GM20431 (cell line): ENCODE data around the gene GABBR1.

Source experiments
- in situ Hi-C: fragments of 300-500 bp; cut with MseI, MboI; formaldehyde crosslinking; loops from one replicate; pipeline ENCODE4 v1.15.0; 2020; ENCODE audit warnings: low sequenced_read_pairs; ENCODE audit not compliant: unreplicated experiment

The GABBR1 gene

DNA sequence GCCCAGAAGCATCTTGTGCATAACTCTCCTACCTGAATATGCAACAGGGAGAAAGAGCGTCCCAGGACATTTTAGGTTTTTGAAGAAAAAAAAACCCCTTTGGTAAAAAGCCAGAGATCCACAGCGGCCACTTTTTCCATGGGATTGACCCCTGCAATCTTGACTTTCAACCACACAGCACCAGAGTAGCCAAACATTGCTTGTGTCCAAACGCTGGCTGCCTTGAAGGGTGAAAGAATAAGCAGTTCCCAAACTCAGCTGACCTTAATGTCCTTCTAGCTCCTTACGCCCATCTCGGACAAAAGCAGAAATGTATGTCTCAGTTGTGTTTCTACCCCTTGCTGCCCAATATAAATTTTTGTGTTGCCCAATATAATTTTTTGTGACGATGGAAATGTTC lies 22.7 kb upstream of the GABBR1 start:
- in situ Hi-C loops: no loop called here

DNA sequence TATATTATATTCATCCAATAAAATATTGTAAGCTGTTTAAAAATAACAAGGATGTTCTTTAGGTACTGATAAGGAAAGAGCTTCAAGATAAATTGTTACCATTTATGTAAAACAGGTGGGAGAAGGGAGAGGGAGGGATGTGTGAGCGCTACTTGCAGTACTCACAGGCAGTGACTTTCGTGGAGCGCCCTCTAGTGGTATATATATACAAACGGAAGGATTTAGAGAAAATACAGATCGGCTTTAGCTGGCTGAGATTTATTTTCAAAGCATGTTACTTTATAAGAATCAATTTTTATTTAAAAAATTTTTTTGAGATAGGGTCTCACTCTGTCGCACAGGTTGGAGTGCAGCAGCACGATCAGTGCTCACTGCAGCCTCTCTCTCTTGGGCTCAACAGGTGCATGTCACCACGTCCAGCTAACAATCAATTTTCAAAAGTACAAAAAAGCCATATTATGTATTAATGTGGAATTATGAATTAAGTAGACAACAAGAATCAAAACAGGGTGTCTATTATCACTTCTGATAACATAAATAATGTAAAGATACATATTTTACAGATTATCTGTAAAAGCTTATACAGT lies 20.6 kb upstream of the GABBR1 start:
- in situ Hi-C loops: no loop called here

DNA sequence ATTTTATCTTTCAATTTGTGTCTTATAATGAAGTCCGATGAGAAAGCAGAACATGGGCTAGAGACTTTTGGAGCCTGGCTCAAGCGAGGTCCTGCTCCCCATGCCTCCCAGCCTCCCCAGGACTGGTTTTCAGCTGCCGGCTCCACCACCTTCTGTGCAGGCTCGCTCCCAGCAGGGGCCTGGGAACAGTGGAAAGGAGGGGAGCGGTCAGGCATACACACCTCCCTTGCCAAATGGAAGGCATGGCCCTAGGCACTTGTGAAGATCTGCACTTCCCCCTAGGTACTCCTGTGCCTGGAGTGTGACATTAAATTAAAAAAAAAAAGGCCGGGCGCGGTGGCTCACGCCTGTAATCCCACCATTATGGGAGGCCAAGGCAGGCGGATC lies 19.2 kb upstream of the GABBR1 start:
- in situ Hi-C loops: no loop called here

DNA sequence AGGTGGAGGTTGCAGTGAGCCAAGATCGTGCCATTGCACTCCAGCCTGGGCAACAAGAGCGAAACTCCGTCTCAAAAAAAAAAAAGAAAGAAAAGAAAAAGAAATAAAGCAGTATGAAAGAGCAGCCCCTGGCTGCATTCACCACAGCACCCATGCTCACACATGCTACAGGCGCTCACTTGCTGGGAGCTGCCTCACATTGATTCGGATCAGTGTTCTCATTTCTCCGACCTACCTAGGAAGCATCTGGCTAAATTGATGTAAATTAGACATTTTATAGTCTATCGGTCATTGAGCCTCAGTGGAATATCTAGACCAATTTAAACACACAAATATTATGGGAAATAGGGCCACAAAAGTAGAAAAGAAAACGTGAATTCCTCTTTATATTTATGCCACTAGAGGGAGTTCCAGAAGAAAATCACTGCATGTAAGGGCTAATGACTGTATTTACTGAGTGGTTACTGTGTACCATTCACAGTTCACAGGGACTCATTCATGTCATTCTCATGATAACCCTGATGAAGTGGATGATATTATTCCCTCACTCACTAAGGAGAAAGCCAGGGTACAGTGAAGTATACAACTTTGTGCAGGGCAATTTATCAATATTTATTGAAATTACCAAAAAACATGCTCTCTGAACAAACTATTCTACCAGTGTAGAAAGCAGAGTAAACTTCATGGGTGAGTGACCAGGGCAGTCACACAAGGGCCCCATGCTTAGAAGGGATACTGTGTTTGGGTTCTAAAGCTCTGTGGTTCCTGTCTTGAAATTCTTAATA lies 18.6 kb upstream of the GABBR1 start:
- in situ Hi-C loops: no loop called here

DNA sequence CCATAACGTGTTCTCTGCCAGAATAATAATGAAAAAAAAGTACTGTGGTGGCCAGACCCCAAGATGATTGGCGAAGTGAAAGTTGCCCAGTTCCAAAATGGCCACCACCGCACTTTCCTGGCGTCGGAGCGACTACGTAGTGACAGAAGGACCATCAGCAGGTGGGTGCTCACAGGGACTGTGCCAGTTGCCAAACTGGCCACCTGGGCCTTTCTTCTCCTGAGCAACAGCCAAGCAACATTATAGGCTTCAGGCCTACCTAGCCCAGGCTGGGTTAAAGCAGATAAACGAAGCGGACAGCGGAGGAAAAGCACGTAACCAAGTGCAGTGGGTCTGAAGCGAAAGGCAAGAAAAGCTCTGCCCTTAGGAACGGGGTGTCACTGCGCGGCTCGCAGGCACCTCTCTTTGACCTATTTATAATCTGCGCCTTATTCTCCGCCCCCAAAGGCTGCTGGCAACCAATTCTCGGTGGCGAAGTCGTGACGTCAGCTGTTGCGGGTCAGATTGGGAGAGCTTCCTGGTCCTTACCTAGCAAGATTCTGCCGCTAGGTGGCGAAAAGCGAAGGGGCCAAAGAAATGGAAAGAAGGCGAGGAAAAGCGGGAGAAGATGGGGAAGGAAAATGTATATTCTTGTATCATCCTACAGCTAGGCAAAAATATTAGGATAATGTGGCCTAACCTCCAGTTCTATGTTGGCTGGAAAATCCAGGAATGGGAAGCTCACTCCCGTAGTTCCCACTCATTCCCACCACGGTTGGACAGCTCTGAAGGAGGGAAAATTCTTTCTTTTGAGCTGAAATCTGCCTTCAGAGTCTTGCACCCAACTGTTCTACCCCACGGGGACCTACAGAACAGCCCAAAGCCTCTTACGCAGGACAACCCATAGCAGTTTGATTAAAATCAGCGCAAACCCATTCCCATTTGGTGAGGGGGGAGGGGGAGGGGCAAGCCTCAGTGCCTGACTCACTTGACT lies 17.0 kb upstream of the GABBR1 start:
- in situ Hi-C loops: no loop called here

DNA sequence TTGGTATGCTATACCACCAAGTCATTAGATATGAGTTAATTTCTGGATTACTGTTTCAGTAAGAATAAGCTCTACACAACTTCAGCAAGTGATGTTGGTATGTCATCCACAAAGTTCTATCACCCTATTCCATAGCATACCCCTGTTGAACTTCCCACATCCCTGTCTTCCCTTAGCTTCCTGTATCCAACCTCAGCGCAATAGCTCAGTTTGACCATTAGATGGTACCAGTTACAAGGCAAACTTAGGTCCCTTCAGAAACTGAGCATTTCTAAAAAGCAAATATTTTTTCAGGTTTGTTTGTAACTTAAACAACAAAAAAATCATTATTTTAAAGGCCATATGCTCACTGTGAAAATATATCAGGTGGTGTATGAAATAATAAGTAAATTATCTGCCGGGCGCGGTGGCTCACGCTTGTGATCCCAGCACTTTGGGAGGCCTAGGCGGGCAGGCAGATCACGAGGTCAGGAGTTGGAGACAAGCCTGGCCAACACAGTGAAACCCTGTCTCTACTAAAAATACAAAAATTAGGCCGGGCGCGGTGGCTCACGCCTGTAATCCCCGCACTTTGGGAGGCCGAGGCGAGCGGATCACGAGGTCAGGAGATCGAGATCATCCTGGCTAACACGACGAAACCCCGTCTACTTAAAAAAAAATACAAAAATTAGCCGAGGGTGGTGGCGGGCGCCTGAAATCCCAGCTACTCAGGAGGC lies 15.1 kb upstream of the GABBR1 start:
- in situ Hi-C loops: no loop called here

DNA sequence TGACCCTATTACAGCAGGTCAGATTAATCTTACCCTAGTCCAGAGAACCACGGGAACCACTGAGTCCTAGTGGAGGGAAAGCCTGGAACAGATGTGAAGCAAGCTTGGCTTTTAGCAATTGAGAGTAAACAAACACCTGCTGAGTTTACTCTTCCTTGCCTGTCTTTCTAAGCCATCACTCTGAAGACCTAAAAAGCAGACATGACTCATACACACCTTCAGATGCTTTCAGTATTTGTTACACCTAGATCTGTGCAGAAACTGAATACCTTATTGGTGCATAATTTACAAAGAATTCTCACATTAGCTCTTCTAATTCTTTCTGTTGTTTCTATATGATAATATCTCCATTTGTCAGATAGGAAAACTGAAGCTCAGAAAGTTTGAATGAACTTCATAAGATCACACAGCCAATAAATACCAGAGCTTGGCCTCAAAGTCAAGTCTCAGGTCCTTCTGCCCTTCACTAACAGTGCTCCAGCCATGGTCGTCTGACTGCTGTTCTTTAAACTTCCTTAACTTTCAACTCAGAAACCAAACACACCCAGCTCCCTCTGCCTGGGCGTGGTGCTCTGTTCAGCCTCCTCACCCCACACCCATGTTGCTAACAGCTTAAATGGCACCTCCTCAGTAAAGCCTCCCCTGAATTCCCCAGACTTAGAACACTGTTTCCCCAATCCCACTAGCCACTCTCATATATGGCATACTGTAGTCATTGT lies 8.6 kb upstream of the GABBR1 start:
- in situ Hi-C loops: no loop called here

DNA sequence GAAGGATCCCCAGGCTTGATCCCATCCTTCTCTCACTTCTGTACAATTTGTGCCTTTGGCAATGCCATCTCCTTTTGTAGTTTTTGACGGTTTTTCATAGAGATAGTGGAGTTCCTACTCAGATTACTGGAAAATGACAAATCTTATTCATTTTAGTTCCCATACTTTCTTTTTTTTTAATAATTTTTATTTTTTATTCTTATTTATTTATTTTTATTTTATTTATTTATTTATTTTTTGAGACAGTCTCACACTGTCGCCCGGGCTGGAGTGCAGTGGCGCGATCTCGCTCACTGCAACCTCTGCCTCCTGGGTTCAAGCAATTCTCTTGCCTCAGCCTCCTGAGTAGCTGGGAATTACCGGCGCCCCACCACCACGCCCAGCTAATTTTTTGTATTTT lies 4.3 kb upstream of the GABBR1 start:
- in situ Hi-C loops: no loop called here

DNA sequence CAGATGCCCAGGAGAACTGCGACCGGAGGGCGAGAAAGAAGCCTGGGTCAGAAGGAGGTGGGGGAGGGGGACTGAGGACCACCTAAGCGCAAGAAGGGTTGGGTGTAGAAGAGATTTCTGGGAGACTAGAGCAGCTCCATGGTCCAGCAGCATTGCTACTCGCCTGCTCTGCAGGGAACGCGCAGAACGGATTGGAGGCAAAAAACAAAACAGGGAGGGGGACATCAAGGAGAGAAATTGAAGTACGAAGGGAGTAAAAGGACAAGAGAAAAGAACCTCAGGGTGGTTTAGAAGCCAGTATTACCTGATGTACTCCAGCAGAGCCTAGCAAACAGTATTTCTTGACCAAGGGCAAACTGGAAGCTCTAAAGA lies 537 bp upstream of the GABBR1 start:
- in situ Hi-C loops: no loop called here

DNA sequence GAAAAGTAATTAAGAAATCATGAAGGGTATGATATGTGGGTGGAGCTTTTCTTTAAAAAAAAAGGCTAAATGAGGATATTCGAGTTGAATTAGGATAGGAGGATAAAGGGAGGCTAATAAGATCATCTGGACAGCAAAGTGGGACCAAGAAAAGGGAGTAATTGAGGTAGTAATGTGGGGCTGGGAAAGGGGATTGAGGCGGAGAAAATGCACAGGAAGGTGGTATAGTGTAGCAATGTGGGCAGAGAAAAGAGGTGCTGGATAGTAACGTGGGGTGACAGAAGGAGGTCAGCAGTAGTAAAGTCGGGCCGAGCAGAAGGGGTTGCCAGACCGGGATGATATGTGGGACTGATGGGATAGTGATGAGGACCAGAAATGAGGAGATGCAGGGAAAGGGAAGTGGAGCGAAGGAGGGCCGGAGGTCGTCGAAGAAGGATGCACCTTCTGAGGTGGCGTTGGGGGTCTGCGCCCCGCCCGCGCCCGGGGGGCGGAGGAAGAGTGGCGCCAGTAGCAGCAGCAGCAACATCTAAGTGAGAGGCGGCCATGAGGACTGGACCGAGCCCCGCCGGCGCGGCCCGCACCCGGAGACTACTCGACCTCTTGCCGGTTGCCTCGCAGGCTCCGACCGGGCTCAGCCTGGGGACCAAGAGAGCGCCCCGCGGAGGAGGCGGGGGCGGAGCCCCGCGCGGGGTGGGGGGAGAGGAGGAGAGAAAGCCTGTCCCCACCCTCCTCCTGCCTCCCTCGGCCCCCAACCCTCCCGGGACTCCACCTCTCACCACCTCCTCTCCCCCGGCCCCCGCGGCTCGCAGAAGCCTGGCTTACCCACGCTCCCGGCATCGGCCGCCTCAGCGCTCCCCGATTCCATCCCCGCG lies 887 bp downstream of the GABBR1 start:
- in situ Hi-C loops: no loop called here

DNA sequence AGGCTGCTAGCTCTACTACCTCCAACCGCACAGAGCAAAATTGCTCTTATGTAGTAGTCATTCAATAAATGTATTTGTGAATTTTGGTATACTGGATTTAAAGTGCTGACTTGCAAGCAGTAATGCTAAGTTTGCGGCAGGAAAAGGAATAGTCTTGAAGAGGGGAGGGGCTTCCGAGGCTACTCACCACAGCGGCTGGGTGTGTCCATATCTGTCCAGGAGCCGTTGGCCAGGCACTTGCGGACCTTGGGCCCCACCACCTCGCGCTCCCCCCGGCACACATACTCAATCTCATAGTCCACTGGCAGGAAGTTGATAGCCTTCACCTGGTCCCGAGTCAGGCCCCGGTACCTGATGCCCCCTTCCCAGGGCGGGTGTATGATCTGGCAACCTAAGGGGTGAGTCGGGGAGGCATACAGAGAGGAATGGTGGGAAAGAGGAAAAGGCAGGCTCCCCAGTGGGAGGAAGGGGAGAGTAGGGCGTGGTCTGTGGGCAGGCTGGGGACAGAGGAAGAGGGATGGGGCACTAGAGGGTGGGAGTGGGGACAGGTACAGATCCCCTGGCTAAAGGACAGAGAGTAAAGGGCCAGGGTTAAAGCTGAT lies 1.7 kb downstream of the GABBR1 start:
- in situ Hi-C loops: no loop called here

DNA sequence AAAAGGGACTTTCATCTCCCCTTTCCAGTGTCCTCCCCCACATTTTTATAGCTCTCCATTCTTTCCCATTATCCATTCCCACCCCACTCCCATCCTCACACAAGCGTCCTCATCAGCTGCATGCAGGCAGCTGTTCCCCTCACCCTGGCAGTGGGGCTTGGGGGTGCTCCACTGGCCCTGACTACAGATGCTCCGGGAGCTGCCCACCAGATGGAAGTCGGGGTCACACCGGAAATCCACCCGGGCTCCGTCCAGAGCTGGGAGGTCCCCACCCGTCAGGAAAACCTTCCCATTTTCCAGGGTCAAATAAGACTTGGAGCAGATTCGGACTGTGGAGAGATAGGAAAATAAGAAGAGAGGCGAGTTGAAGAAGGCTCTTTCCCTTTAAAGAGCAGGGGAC lies 2.7 kb downstream of the GABBR1 start:
- in situ Hi-C loops: no loop called here

DNA sequence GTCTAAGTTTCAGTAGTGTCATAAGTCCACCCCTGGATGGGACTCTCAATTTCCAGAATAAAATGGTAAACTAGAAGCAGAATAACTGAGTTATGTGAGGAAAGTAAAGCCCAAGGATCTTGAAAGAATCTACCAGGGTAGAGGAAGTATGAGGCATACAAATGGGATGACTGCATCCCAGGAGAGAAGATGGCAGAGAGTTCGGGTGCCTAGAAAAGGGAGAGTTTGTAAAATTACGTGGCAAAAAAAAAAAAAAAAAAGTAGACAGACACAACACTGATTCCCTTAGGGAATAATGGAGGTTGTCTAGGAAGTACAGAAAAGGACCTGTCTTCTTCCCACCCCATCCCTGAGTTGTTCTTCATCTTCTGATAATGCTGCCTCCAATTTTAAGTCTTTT lies 3.4 kb downstream of the GABBR1 start:
- in situ Hi-C loops: no loop called here

DNA sequence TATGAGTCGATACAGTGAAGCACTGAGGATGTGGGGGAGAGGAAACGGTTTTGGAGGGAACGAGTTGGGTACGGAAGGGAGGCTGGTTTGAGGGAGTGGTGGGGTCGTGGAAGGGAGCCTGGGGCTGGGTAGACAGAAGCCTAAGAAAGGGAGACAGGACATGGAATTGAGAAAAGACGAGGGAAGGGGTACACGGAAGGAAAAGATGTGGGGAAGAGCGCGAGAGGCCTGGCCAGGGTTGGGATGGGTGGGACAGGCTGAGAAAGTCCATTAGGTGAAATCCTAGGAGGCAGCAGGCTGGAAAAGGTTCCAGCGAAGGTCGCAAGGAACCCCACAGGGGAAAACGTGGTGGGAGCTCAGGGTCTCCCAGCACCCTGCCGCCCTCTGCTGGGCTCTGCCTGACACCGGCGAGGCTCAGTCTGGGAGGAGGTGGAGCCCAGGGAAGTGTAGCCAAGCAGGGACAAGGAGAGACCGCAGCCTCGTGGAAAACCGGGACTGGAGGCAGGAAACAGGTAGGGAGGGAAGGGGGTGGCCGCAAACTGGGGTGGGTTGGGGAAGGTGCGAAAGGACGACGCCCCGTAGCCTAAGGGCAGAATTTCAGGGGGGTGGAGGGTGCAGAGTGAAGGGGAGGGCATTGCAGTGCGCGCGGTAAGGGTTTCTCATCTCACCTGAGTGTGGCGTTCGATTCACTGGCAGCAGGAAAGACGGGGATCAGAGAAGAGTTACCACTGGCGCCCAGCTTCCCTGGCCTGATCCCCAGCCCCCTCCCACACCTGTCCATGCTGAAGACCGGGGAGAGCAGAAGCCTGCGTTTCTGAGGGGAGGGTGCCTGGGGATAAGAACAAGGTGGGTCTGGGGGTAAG lies 4.3 kb downstream of the GABBR1 start:
- in situ Hi-C loops: no loop called here

DNA sequence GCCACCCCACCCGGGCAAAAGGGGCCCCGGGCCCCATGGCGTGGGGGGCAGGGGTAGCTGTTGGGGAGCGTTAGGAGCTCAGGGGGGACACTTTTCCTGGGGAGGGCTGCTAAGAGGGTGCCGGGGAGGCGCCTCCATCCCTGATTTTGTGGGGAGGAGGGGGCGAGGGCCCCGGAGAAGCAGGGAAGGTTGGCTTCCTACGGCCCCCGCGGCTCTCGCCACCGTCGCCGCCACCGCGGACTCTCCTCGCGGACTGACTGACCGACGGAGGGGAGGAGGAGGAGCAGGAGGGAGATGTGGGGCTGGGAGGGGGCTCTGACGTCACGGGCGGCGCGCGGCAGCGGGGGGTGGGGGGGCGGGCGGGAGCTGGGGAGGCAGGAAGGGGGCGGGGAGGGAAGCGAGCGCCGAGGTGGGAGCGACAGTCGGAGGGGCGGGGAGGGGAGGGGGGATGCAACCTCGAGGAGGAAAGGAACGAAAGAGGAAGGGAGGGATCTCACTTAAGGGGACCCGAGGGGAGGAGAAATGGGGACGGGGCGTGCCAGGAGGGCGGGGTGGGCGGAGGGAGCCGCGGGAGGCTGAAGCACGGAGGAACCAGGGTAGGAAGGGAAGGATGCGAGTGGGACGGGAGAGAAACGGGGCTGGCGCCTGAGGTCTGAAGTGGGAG lies 5.1 kb downstream of the GABBR1 start:
- in situ Hi-C loops: no loop called here

DNA sequence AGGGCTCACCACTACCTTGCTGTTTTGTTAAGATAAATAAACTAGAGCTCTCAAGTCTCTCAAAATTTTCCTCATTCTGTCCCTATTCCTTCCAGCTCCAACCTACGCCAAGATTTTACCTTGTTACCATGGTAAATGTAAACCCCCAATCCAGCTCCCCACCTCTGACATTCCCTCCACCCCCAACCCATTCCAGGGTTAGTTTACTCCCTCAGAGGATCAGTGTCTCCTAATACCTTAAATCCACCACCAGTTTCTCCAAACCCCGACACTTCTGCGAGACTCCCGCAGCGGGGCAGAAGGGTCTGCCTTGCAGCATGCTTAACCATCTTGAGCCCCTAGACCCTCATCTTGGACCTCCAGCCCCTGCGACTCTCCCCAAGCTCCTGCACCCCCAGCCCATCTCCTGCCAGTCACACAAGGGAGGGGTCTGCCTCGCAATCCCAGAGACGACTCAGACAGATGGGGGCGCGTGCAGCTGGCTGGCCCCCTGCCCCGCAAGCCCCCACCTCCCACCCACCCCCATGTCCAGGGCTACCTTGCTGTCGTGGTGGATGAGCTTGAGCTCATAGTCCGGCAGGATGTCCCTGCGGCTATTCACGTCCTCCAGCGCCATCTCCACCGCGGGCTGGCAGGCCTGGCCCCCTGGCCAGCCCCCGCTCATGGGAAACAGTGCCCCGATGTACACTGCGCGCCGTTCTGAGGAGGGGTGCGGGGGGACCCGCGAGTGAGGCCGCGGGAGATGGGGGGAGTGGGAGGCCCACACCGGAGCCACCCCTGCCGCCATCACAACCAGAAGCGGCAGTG lies 5.8 kb downstream of the GABBR1 start:
- in situ Hi-C loops: no loop called here
